Measurements from ENCODE around the gene SYNGAP1. TPM values are rescaled to one million over a fixed set of nuclear protein-coding genes. Genes with fewer than 3 reads are reported as not detected.
A peak's percentile ranks its signal among the peaks of the same experiment; 100 is the strongest.

The SYNGAP1 gene
- total and polyA plus RNA-seq, 2 of the 4 experiments (the other 2 are of a cell fraction) = 1.4 to 17.0 TPM

DNA sequence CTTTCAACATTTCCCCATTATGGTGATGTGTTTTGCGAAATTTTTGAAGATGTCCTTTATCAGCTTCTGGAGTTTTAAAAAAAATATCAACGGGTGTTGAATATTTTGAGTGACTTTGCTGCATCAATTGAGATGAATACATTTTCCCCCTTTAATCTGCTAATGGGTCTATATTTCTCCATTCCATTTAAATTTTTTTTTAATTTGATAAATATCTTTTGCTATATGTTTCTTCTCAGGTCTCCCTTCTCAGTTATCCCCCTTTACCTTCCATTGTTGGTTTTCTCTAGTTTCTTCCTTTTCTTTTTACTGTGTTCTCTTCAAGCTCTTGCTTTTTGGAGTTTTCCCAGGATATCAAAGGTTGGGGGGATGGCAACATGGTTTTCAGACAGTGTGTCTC lies 29.7 kb upstream of the SYNGAP1 start:
- Histone ChIP-seq H4K20me1 (ENCODE audit: insufficient read depth, low read length) (no peaks in the 10 kb centered on the region), H3K4me3 (ENCODE audit: insufficient read depth, low read depth, low read length) (no peak overlapping the region), H3K23ac (ENCODE audit: low read depth, low read length) (no peak overlapping the region), H3K9me3 (ENCODE audit: control insufficient read depth, insufficient read depth, low read length) (no peaks in the 10 kb centered on the region), H3K36me3 (ENCODE audit: control insufficient read depth, insufficient read depth, low read length) (no peaks in the 10 kb centered on the region), H3K79me1 (ENCODE audit: low read depth in 1 of 2, low read length in 2 of 2) (peaks cover 0 to 3% of the 10 kb centered on the region in 2 experiments; a peak in 1 of 4 replicates), H4K91ac (ENCODE audit: insufficient read depth, low read depth, low read length) (no peak overlapping the region), H4K5ac (ENCODE audit: low read depth, low read length) (peak overlapping the region; percentile 56; the same call in 1 of the 2 replicates), H3K18ac (ENCODE audit: low read depth, low read length) (no peak overlapping the region), H4K8ac (ENCODE audit: low read depth in 2 of 2, low read length in 2 of 2) (peak overlapping the region; percentile 92 to 97; a peak in 3 of 4 replicates), H2BK5ac (ENCODE audit: low read depth, low read length, poor library complexity, severe bottlenecking) (no peak overlapping the region), H3K9me1 (ENCODE audit: insufficient read depth, low read length) (peaks cover 6% of the 10 kb centered on the region; the same call in 1 of the 2 replicates), H2AFZ (replicated peaks; ENCODE audit: low read length, poor library complexity) (no peak overlapping the region), H3K56ac (ENCODE audit: extremely low read depth, insufficient read depth, low read length) (no peak overlapping the region), H3K4me1 (ENCODE audit: control insufficient read depth, insufficient read depth, low read length) (no peaks in the 10 kb centered on the region), H3K27ac (ENCODE audit: insufficient read depth, low read length) (no peak overlapping the region), H2BK15ac (ENCODE audit: low read depth, low read length) (no peak overlapping the region), H3K9ac (ENCODE audit: low read depth, low read length) (no peak overlapping the region), H3K27me3 (ENCODE audit: control insufficient read depth, insufficient read depth, low read length) (no peaks in the 10 kb centered on the region), H2BK20ac (ENCODE audit: low read depth, low read length) (no peak overlapping the region), H3K4ac (ENCODE audit: low read depth, low read length) (no peak overlapping the region; the same call in 1 of the 2 replicates), H2AK9ac (replicated peaks; ENCODE audit: low read depth, low read length, poor library complexity) (peak overlapping the region; percentile 22), H3K4me2 (ENCODE audit: low read depth, low read length) (no peak overlapping the region), H2BK120ac (ENCODE audit: low read depth, low read length) (no peak overlapping the region), H3K14ac (replicated peaks; ENCODE audit: low read depth, low read length) (no peak overlapping the region), H2AK5ac (ENCODE audit: low read depth, low read length) (no peak overlapping the region)
- ChIA-PET CTCF (interaction anchor here (1.0 to 1.3 kb wide), 3 partner anchors 9 to 31 kb away, joined by 3 to 7 read pairs (median 3); no protein-coding TSS in a partner anchor), POLR2A (ENCODE audit: unreplicated experiment) (no interaction called here)
- ATAC-seq (ENCODE audit: low read depth) (no peak), DNase-seq (no peak)
- TF ChIP-seq NFE2L2 (IDR thresholded peaks at IDR 0.05; ENCODE audit: low read depth, low read length) (no peak), POLR2A (IDR thresholded peaks at IDR 0.05; ENCODE audit: low read depth, low read length) (no peak), CEBPB (IDR thresholded peaks at IDR 0.05; ENCODE audit: low read depth, low read length) (no peak), MAZ (IDR thresholded peaks at IDR 0.05; ENCODE audit: borderline replicate concordance, low read depth, low read length) (no peak), MXI1 (IDR thresholded peaks at IDR 0.05; ENCODE audit: borderline replicate concordance, low read depth, low read length) (no peak), CHD1 (IDR thresholded peaks at IDR 0.05; ENCODE audit: low read depth, low read length) (no peak)
- TF ChIP-seq, protein P1, sequence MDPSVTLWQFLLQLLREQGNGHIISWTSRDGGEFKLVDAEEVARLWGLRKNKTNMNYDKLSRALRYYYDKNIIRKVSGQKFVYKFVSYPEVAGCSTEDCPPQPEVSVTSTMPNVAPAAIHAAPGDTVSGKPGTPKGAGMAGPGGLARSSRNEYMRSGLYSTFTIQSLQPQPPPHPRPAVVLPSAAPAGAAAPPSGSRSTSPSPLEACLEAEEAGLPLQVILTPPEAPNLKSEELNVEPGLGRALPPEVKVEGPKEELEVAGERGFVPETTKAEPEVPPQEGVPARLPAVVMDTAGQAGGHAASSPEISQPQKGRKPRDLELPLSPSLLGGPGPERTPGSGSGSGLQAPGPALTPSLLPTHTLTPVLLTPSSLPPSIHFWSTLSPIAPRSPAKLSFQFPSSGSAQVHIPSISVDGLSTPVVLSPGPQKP (IDR thresholded peaks at IDR 0.05; ENCODE audit: borderline replicate concordance, low read depth, low read length) = no peak
- in situ Hi-C loops (cut with MboI; ENCODE audit: low sequenced_read_pairs) = no loop called here
- dilution Hi-C loops (cut with HindIII; ENCODE audit: low sequenced_read_pairs, unreplicated experiment) = no loop called here
- no CpG with 5 or more reads among the region's 2 CpGs for WGBS, 2 experiments (ENCODE audit: extremely low coverage in 2 of 2, insufficient read length in 1 of 2)
- no TSS peak for BruUV-seq (replicated peaks)
- intact Hi-C loops (cut with micrococcal nuclease) = loop anchor here (2.0 kb wide), 1 partner anchor 29 kb away; the partner anchor contains the start of gene CUTA
